ENCODE results near the gene MRPL16.
"Not testable (repeated sequence)": the region's sequence is repeated elsewhere in the genome, so short reads cannot be mapped to it uniquely, and the experiment has no call there.

MRPL16 gene

GRCh38 chr11:59810911-59811259 is 307 bp upstream of the MRPL16 start:
- no peak for DNase-seq (ENCODE audit: low read depth)

- DNase-seq (ENCODE audit: low read depth) = no peak
Measured at GRCh38 chr11:59807047-59807610, 3.4 kb downstream of the MRPL16 start.

- no peak for DNase-seq (ENCODE audit: low read depth)
Measured at GRCh38 chr11:59804061-59804460, 6.5 kb downstream of the MRPL16 start.

GRCh38 chr11:59802639-59803176 is 7.9 kb downstream of the MRPL16 start:
- no peak for DNase-seq (ENCODE audit: low read depth)

GRCh38 chr11:59801981-59802638 is 8.5 kb downstream of the MRPL16 start:
- DNase-seq (ENCODE audit: low read depth) = no peak

- no peak for DNase-seq (ENCODE audit: low read depth)
Measured at GRCh38 chr11:59801160-59801706, 9.3 kb downstream of the MRPL16 start.

- no peak for DNase-seq (ENCODE audit: low read depth)
Measured at GRCh38 chr11:59800390-59801025, 10.1 kb downstream of the MRPL16 start.

GRCh38 chr11:59794417-59794816 is 16.2 kb downstream of the MRPL16 start:
- no peak for DNase-seq (ENCODE audit: low read depth)

GRCh38 chr11:59792507-59792906 is 18.1 kb downstream of the MRPL16 start:
- DNase-seq (ENCODE audit: low read depth) = no peak

- no peak for DNase-seq (ENCODE audit: low read depth)
Measured at GRCh38 chr11:59791639-59792038, 18.9 kb downstream of the MRPL16 start.

- no peak for DNase-seq (ENCODE audit: low read depth)
Measured at GRCh38 chr11:59787816-59788215, 22.8 kb downstream of the MRPL16 start.

GRCh38 chr11:59787255-59787588 is 23.4 kb downstream of the MRPL16 start:
- DNase-seq (ENCODE audit: low read depth) = no peak

- no peak for DNase-seq (ENCODE audit: low read depth)
Measured at GRCh38 chr11:59785818-59786217, 24.8 kb downstream of the MRPL16 start.

- DNase-seq (ENCODE audit: low read depth) = not testable (repeated sequence)
Measured at GRCh38 chr11:59784441-59784840, 26.1 kb downstream of the MRPL16 start.

- no peak for DNase-seq (ENCODE audit: low read depth)
Measured at GRCh38 chr11:59783632-59784090, 26.9 kb downstream of the MRPL16 start.

- DNase-seq (ENCODE audit: low read depth) = no peak
Measured at GRCh38 chr11:59782080-59782479, 28.5 kb downstream of the MRPL16 start.

GRCh38 chr11:59779487-59779886 is 31.1 kb downstream of the MRPL16 start:
- no peak for DNase-seq (ENCODE audit: low read depth)

- no peak for DNase-seq (ENCODE audit: low read depth)
Measured at GRCh38 chr11:59778122-59778521, 32.5 kb downstream of the MRPL16 start.

GRCh38 chr11:59777104-59777503 is 33.5 kb downstream of the MRPL16 start:
- DNase-seq (ENCODE audit: low read depth) = no peak

- DNase-seq (ENCODE audit: low read depth) = no peak
Measured at GRCh38 chr11:59776210-59777066, 34.1 kb downstream of the MRPL16 start.

- DNase-seq (ENCODE audit: low read depth) = no peak
Measured at GRCh38 chr11:59773083-59773440, 37.5 kb downstream of the MRPL16 start.

- DNase-seq (ENCODE audit: low read depth) = no peak
Measured at GRCh38 chr11:59771605-59772004, 39.0 kb downstream of the MRPL16 start.

Measured in stimulated activated CD8-positive, alpha-beta memory T cell treated with anti-CD3 and anti-CD28 coated beads, Interleukin-7, amount 100 ng/mL, for 24 hours (primary cell).